ENCODE measurements around the gene NHSL1. TPM values are rescaled to one million over a fixed set of nuclear protein-coding genes. Genes with fewer than 3 reads are reported as not detected.

NHSL1 gene
- total and polyA plus RNA-seq, 2 of the 8 experiments (the other 6 are each of a cell fraction or from before 2014, with no cell fraction given), result 7.2 to 32.4 TPM

DNA sequence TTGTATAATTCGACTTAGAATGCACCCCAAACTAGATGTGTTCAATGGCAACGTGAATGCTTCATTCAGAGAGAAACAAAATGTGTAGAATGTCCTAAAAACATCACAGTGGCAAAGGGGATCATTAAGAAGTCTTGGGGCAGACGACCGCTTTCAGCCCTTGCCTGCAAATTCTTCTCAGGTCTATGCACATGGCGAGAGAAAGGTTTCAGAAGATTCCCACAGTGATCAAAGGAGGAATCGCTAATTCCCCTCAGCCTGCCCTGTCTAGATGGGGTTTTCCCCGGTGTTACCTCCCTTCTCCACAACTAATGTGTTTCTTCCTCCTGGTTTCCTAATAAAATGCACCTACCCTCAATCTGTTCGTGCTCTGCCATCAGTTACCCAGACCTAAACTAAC is 13.3 kb upstream of the NHSL1 start (continued):
- no peak for TF ChIP-seq KDM1A (IDR thresholded peaks at IDR 0.05; ENCODE audit: borderline replicate concordance, low read length)
- TF ChIP-seq ZNF274 (IDR thresholded peaks at IDR 0.05; ENCODE audit: borderline replicate concordance, extremely low read depth, low read length), result no peak
